ENCODE data around the gene ZNF682.

DNA sequence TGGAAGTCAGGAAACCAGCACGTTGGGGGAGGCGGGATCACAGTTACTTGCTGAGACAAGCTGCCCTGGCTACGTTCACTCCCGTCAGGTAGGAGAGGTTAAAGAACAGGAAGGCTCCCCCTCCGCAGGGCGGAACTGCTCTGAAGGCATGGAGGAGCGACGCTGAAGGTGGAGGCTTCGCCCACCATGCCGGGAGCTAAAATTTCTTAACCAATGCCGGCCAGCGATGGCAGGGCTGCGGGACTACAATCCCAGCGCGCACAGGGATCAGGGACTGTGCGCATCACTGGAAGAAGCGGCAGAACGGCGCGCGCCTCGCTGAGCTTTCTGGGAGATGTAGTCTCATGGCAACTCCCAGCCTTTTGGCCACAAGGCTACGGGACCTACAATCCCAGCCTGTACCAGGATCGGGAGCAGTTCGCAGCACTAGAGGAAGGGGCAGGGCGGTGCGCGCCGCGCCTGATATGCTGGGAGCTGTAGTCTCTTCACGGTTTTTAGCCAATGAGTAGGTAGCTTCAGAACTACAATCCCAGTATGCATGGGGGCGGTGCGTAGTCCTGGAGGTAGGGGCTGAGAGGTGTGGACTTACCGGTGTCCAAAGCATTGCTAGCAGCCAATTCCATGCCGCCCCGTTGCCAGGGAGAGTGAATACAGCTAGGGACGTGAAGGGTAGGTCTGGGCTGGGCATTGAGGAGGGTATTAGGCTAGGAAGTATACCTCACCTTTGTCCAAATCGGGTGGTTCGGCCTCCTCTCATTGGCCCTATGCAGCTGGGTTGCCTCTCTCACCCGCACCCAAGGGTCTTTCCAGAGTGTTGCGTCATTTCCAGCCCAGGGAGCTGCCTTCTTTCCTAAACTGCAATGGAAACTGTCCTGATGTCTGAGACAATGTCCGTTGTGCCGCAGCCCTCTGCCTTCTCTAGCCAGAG lies 12.8 kb upstream of the ZNF682 start:
- TF ChIP-seq EZH2 (IDR thresholded peaks at IDR 0.05; ENCODE audit: borderline replicate concordance, low read length): no peak
- TF ChIP-seq, protein P1, sequence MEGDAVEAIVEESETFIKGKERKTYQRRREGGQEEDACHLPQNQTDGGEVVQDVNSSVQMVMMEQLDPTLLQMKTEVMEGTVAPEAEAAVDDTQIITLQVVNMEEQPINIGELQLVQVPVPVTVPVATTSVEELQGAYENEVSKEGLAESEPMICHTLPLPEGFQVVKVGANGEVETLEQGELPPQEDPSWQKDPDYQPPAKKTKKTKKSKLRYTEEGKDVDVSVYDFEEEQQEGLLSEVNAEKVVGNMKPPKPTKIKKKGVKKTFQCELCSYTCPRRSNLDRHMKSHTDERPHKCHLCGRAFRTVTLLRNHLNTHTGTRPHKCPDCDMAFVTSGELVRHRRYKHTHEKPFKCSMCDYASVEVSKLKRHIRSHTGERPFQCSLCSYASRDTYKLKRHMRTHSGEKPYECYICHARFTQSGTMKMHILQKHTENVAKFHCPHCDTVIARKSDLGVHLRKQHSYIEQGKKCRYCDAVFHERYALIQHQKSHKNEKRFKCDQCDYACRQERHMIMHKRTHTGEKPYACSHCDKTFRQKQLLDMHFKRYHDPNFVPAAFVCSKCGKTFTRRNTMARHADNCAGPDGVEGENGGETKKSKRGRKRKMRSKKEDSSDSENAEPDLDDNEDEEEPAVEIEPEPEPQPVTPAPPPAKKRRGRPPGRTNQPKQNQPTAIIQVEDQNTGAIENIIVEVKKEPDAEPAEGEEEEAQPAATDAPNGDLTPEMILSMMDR (conservative IDR thresholded peaks at IDR 0.05 in 1 of 2, IDR thresholded peaks at IDR 0.05 in 1 of 2; ENCODE audit: extremely low read depth in 1 of 2, insufficient read depth in 1 of 2, low read depth in 1 of 2, low read length in 2 of 2): no peak
